Measurements from ENCODE around the gene CADM2.

The CADM2 gene

GRCh38 chr3:85050821-85051220 lies 92.0 kb downstream of the CADM2 start:
- Histone ChIP-seq H3K36me3 (ENCODE audit: control insufficient read depth, insufficient read depth, low read length) (no peaks in the 10 kb centered on the region), H3K27ac (ENCODE audit: low read depth, low read length) (no peak overlapping the region), H3K4me3 (ENCODE audit: low read length) (no peak overlapping the region), H3K27me3 (ENCODE audit: control insufficient read depth, insufficient read depth, low read length) (no peaks in the 10 kb centered on the region), H3K4me1 (ENCODE audit: control insufficient read depth, insufficient read depth, low read length) (no peaks in the 10 kb centered on the region), H3K9ac (ENCODE audit: low read length) (no peak overlapping the region)

- H3K36me3 ChIP-seq (ENCODE audit: control insufficient read depth, insufficient read depth, low read length), result no peaks in the 10 kb centered on the region
- no peaks in the 10 kb centered on the region for H3K27me3 ChIP-seq (ENCODE audit: control insufficient read depth, insufficient read depth, low read length)
- no peak overlapping the region for H3K27ac ChIP-seq (ENCODE audit: low read depth, low read length)
- H3K4me1 ChIP-seq (ENCODE audit: control insufficient read depth, insufficient read depth, low read length), result no peaks in the 10 kb centered on the region
- H3K9ac ChIP-seq (ENCODE audit: low read length), result no peak overlapping the region
- H3K4me3 ChIP-seq (ENCODE audit: low read length), result no peak overlapping the region
Measured at GRCh38 chr3:85051786-85052185, 93.0 kb downstream of the CADM2 start.

GRCh38 chr3:85053626-85054025 lies 94.8 kb downstream of the CADM2 start:
- H3K4me3 ChIP-seq (ENCODE audit: low read length), result no peak overlapping the region
- no peak overlapping the region for H3K9ac ChIP-seq (ENCODE audit: low read length)
- no peak overlapping the region for H3K27ac ChIP-seq (ENCODE audit: low read depth, low read length)
- no peaks in the 10 kb centered on the region for H3K4me1 ChIP-seq (ENCODE audit: control insufficient read depth, insufficient read depth, low read length)
- no peaks in the 10 kb centered on the region for H3K36me3 ChIP-seq (ENCODE audit: control insufficient read depth, insufficient read depth, low read length)
- H3K27me3 ChIP-seq (ENCODE audit: control insufficient read depth, insufficient read depth, low read length), result no peaks in the 10 kb centered on the region

GRCh38 chr3:85054579-85054978 lies 95.8 kb downstream of the CADM2 start:
- H3K36me3 ChIP-seq (ENCODE audit: control insufficient read depth, insufficient read depth, low read length), result no peaks in the 10 kb centered on the region
- H3K4me3 ChIP-seq (ENCODE audit: low read length), result no peak overlapping the region
- no peak overlapping the region for H3K9ac ChIP-seq (ENCODE audit: low read length)
- no peaks in the 10 kb centered on the region for H3K27me3 ChIP-seq (ENCODE audit: control insufficient read depth, insufficient read depth, low read length)
- no peak overlapping the region for H3K27ac ChIP-seq (ENCODE audit: low read depth, low read length)
- H3K4me1 ChIP-seq (ENCODE audit: control insufficient read depth, insufficient read depth, low read length), result no peaks in the 10 kb centered on the region

- Histone ChIP-seq H3K4me3 (ENCODE audit: low read length) (no peak overlapping the region), H3K9ac (ENCODE audit: low read length) (no peak overlapping the region), H3K27me3 (ENCODE audit: control insufficient read depth, insufficient read depth, low read length) (no peaks in the 10 kb centered on the region), H3K4me1 (ENCODE audit: control insufficient read depth, insufficient read depth, low read length) (no peaks in the 10 kb centered on the region), H3K36me3 (ENCODE audit: control insufficient read depth, insufficient read depth, low read length) (no peaks in the 10 kb centered on the region), H3K27ac (ENCODE audit: low read depth, low read length) (no peak overlapping the region)
Measured at GRCh38 chr3:85068911-85069310, 110.1 kb downstream of the CADM2 start.

- Histone ChIP-seq H3K9ac (ENCODE audit: low read length) (no peak overlapping the region), H3K4me1 (ENCODE audit: control insufficient read depth, insufficient read depth, low read length) (no peaks in the 10 kb centered on the region), H3K27me3 (ENCODE audit: control insufficient read depth, insufficient read depth, low read length) (no peaks in the 10 kb centered on the region), H3K4me3 (ENCODE audit: low read length) (no peak overlapping the region), H3K36me3 (ENCODE audit: control insufficient read depth, insufficient read depth, low read length) (no peaks in the 10 kb centered on the region), H3K27ac (ENCODE audit: low read depth, low read length) (no peak overlapping the region)
Measured at GRCh38 chr3:85074003-85074402, 115.2 kb downstream of the CADM2 start.

- no peaks in the 10 kb centered on the region for H3K27me3 ChIP-seq (ENCODE audit: control insufficient read depth, insufficient read depth, low read length)
- H3K36me3 ChIP-seq (ENCODE audit: control insufficient read depth, insufficient read depth, low read length), result no peaks in the 10 kb centered on the region
- no peaks in the 10 kb centered on the region for H3K4me1 ChIP-seq (ENCODE audit: control insufficient read depth, insufficient read depth, low read length)
- H3K4me3 ChIP-seq (ENCODE audit: low read length), result no peak overlapping the region
- H3K27ac ChIP-seq (ENCODE audit: low read depth, low read length), result no peak overlapping the region
- no peak overlapping the region for H3K9ac ChIP-seq (ENCODE audit: low read length)
Measured at GRCh38 chr3:85075663-85076062, 116.9 kb downstream of the CADM2 start.

GRCh38 chr3:85077018-85077417 lies 118.2 kb downstream of the CADM2 start:
- Histone ChIP-seq H3K4me1 (ENCODE audit: control insufficient read depth, insufficient read depth, low read length) (no peaks in the 10 kb centered on the region), H3K27ac (ENCODE audit: low read depth, low read length) (no peak overlapping the region), H3K4me3 (ENCODE audit: low read length) (no peak overlapping the region), H3K27me3 (ENCODE audit: control insufficient read depth, insufficient read depth, low read length) (no peaks in the 10 kb centered on the region), H3K36me3 (ENCODE audit: control insufficient read depth, insufficient read depth, low read length) (no peaks in the 10 kb centered on the region), H3K9ac (ENCODE audit: low read length) (no peak overlapping the region)

- Histone ChIP-seq H3K36me3 (ENCODE audit: control insufficient read depth, insufficient read depth, low read length) (no peaks in the 10 kb centered on the region), H3K27me3 (ENCODE audit: control insufficient read depth, insufficient read depth, low read length) (no peaks in the 10 kb centered on the region), H3K27ac (ENCODE audit: low read depth, low read length) (no peak overlapping the region), H3K4me3 (ENCODE audit: low read length) (no peak overlapping the region), H3K9ac (ENCODE audit: low read length) (no peak overlapping the region), H3K4me1 (ENCODE audit: control insufficient read depth, insufficient read depth, low read length) (no peaks in the 10 kb centered on the region)
Measured at GRCh38 chr3:85081191-85081906, 122.6 kb downstream of the CADM2 start.

GRCh38 chr3:85090495-85090894 lies 131.7 kb downstream of the CADM2 start:
- no peaks in the 10 kb centered on the region for H3K27me3 ChIP-seq (ENCODE audit: control insufficient read depth, insufficient read depth, low read length)
- H3K4me3 ChIP-seq (ENCODE audit: low read length), result no peak overlapping the region
- H3K4me1 ChIP-seq (ENCODE audit: control insufficient read depth, insufficient read depth, low read length), result no peaks in the 10 kb centered on the region
- H3K27ac ChIP-seq (ENCODE audit: low read depth, low read length), result no peak overlapping the region
- H3K9ac ChIP-seq (ENCODE audit: low read length), result no peak overlapping the region
- no peaks in the 10 kb centered on the region for H3K36me3 ChIP-seq (ENCODE audit: control insufficient read depth, insufficient read depth, low read length)

GRCh38 chr3:85100316-85100715 lies 141.5 kb downstream of the CADM2 start:
- Histone ChIP-seq H3K27ac (ENCODE audit: low read depth, low read length) (no peak overlapping the region), H3K9ac (ENCODE audit: low read length) (no peak overlapping the region)

GRCh38 chr3:85102781-85103180 lies 144.0 kb downstream of the CADM2 start:
- no peak overlapping the region for H3K27ac ChIP-seq (ENCODE audit: low read depth, low read length)
- H3K4me3 ChIP-seq (ENCODE audit: low read length), result no peak overlapping the region
- no peaks in the 10 kb centered on the region for H3K36me3 ChIP-seq (ENCODE audit: control insufficient read depth, insufficient read depth, low read length)
- no peak overlapping the region for H3K9ac ChIP-seq (ENCODE audit: low read length)
- H3K27me3 ChIP-seq (ENCODE audit: control insufficient read depth, insufficient read depth, low read length), result no peaks in the 10 kb centered on the region
- no peaks in the 10 kb centered on the region for H3K4me1 ChIP-seq (ENCODE audit: control insufficient read depth, insufficient read depth, low read length)

More at GRCh38 chr3:85100316-85100715, 141.5 kb downstream of the CADM2 start:
- H3K27me3 ChIP-seq (ENCODE audit: control insufficient read depth, insufficient read depth, low read length), result no peaks in the 10 kb centered on the region
- no peak overlapping the region for H3K4me3 ChIP-seq (ENCODE audit: low read length)
- H3K36me3 ChIP-seq (ENCODE audit: control insufficient read depth, insufficient read depth, low read length), result no peaks in the 10 kb centered on the region
- H3K4me1 ChIP-seq (ENCODE audit: control insufficient read depth, insufficient read depth, low read length), result no peaks in the 10 kb centered on the region

- no peaks in the 10 kb centered on the region for H3K4me1 ChIP-seq (ENCODE audit: control insufficient read depth, insufficient read depth, low read length)
- no peaks in the 10 kb centered on the region for H3K27me3 ChIP-seq (ENCODE audit: control insufficient read depth, insufficient read depth, low read length)
- no peak overlapping the region for H3K4me3 ChIP-seq (ENCODE audit: low read length)
- no peak overlapping the region for H3K27ac ChIP-seq (ENCODE audit: low read depth, low read length)
- no peaks in the 10 kb centered on the region for H3K36me3 ChIP-seq (ENCODE audit: control insufficient read depth, insufficient read depth, low read length)
- H3K9ac ChIP-seq (ENCODE audit: low read length), result no peak overlapping the region
Measured at GRCh38 chr3:85110393-85110792, 151.6 kb downstream of the CADM2 start.
